Adrenal gland (tissue), 12 donors: Measurements from ENCODE around the gene TMPRSS3. TPM values are rescaled to one million over a fixed set of nuclear protein-coding genes. Genes with fewer than 3 reads are reported as not detected.

ENCODE experiments used
- DNase-seq, 7 donors: peaks; one replicate each; pipeline ENCODE4 v3.0.0-alpha.2; 2019 to 2020
- H3K27ac ChIP-seq, 5 donors: fragments of 200-600 bp; sonication (generic) in 4 of 5; 1 replicate in 3 of 5; 2 replicates in 2 of 5; pipeline versions ENCODE4 v1.5.1 to v1.8.0; 2016 to 2020; ENCODE audit warnings: mild to moderate bottlenecking in 1 of 5
- H3K27me3 ChIP-seq: fragments of 200-600 bp; 2 replicates; pipeline ENCODE4 v1.8.0; 2021
- H3K36me3 ChIP-seq, 2 donors: fragments of 200-600 bp; replicated peaks in 1 of 2; 1 replicate in 1 of 2; 2 replicates in 1 of 2; pipeline versions ENCODE4 v1.5.1 to v1.8.0; 2018 to 2022
- H3K4me1 ChIP-seq, 2 donors: fragments of 200-600 bp; replicated peaks in 1 of 2; 1 replicate in 1 of 2; 2 replicates in 1 of 2; pipeline versions ENCODE4 v1.5.1 to v1.8.0; 2018 to 2021
- H3K4me3 ChIP-seq, 4 donors: fragments of 200-600 bp; sonication (generic) in 3 of 4; one replicate each; pipeline ENCODE4 v1.5.1; 2016 to 2018
- H3K9me3 ChIP-seq, 3 donors: fragments of 200-600 bp; sonication (generic) in 1 of 3; replicated peaks in 1 of 3; 1 replicate in 2 of 3; 2 replicates in 1 of 3; pipeline versions ENCODE4 v1.5.1 to v1.8.0; 2016 to 2021
- CTCF ChIP-seq, 6 experiments: fragments of 450-650 bp in 4 of 6; fragments of 200-600 bp in 2 of 6; sonication (generic) in 1 of 6; IDR thresholded peaks; 1 replicate in 5 of 6; 2 replicates in 1 of 6; pipeline versions ENCODE4 v1.5.1 to v1.8.0; 2016 to 2021; ENCODE audit warnings: antibody characterized with exemption in 6 of 6, mild to moderate bottlenecking in 2 of 6, moderate library complexity in 1 of 6
- POLR2A ChIP-seq, 2 donors: fragments of 450-650 bp; IDR thresholded peaks; one replicate each; pipeline ENCODE4 v1.6.1; 2017; ENCODE audit warnings: antibody characterized with exemption in 2 of 2, mild to moderate bottlenecking in 2 of 2, moderate library complexity in 1 of 2
- WGBS, 4 donors: extraction: QIAGEN DNeasy Blood & Tissue Kit in 2 of 4; methylation state at CpG; one replicate each; pipeline versions ENCODE4 v1.1.5 to v1.1.7; 2013 to 2017; 5-methylcytosine and 5-hydroxymethylcytosine counted together
- intact Hi-C, 2 donors: fragments of 100-400 bp; cut with DNase I; formaldehyde crosslinking; loops; one replicate each; pipeline versions ENCODE4 v1.14.1 to v1.15.0; 2022 to 2023
- polyA plus RNA-seq, 3 donors: library from polyadenylated mRNA; stranded (reverse); fragments of 200-250 nt in 2 of 3; fragments of 350-450 nt in 1 of 3; fragmentation: Illumina TruSeq in 1 of 3; extraction: RNeasy Lipid Tissue Mini Kit (QIAGEN cat#74804) in 1 of 3; gene quantifications; one replicate each; pipeline ENCODE4 v1.2.3, GENCODE V29; 2013 to 2014
- total RNA-seq, 9 donors: library from RNA; depleted of rRNA in 4 of 9; stranded (reverse); fragments of >200 nt in 4 of 9; fragments of 120-200 nt in 1 of 9; fragmentation: NEBNext Ultra II Directional in 1 of 9; extraction: Animal tissue kit (Norgen Biotek cat#: 25700) in 1 of 9; gene quantifications; one replicate each; pipeline versions ENCODE4 v1.1.0 to v1.2.4, GENCODE V29; 2013 to 2023
- donor health status: healthy with polysubstance abuse.
- donor health status: Bipolar disorder and iron deficiency.
- donor health status: DM: yes; HTN: yes; CAD: no.
- donor health status: DM: no; HTN: no; CAD: no.
- donor health status: DM: no; HTN: no; CAD: no.
- donor health status: DM: yes; HTN: yes; CAD: no.

TMPRSS3 gene
- total and polyA plus RNA-seq, 12 donors = 0.14 to 2.9 (median 0.38) TPM; not detected in 3

- DNase-seq = no peak
- TF ChIP-seq CTCF (IDR thresholded peaks at IDR 0.05) (no peak), POLR2A (IDR thresholded peaks at IDR 0.05) (no peak)
- no peaks in the 10 kb centered on the region for H3K9me3 ChIP-seq
- H3K27me3 ChIP-seq = peaks cover 11% of the 10 kb centered on the region
- 70 to 94% (median 74%) methylated on average over 4 of the region's 4 CpGs for WGBS, 4 donors
- H3K4me1 ChIP-seq = no peaks in the 10 kb centered on the region
- H3K36me3 ChIP-seq = no peaks in the 10 kb centered on the region
- H3K4me3 ChIP-seq = no peak overlapping the region
- intact Hi-C loops = no loop called here
- no peak overlapping the region for H3K27ac ChIP-seq
Measured at GRCh38 chr21:42425591-42425990, 29.7 kb upstream of the TMPRSS3 start.

GRCh38 chr21:42424914-42425541 is 29.2 kb upstream of the TMPRSS3 start:
- Histone ChIP-seq H3K9me3 (no peaks in the 10 kb centered on the region), H3K27me3 (peaks cover 12% of the 10 kb centered on the region), H3K36me3 (no peaks in the 10 kb centered on the region), H3K27ac (no peak overlapping the region), H3K4me3 (no peak overlapping the region), H3K4me1 (no peaks in the 10 kb centered on the region)
- intact Hi-C loops = no loop called here
- DNase-seq = no peak
- WGBS, 4 donors = 60 to 74% (median 65%) methylated on average over 12 of the region's 12 CpGs
- no peak for TF ChIP-seq POLR2A (IDR thresholded peaks at IDR 0.05)
- TF ChIP-seq CTCF (IDR thresholded peaks at IDR 0.05) = no peak

GRCh38 chr21:42423685-42424084 is 27.8 kb upstream of the TMPRSS3 start:
- WGBS, 4 donors = 50 to 71% (median 63%) methylated on average over 2 of the region's 2 CpGs

GRCh38 chr21:42423197-42423675 is 27.4 kb upstream of the TMPRSS3 start:
- Histone ChIP-seq H3K27me3 (peaks cover 12% of the 10 kb centered on the region), H3K27ac (no peak overlapping the region), H3K36me3 (no peaks in the 10 kb centered on the region), H3K9me3 (no peaks in the 10 kb centered on the region), H3K4me1 (no peaks in the 10 kb centered on the region), H3K4me3 (no peak overlapping the region)
- WGBS, 4 donors = 68 to 83% (median 73%) methylated on average over 10 of the region's 10 CpGs
- TF ChIP-seq POLR2A (IDR thresholded peaks at IDR 0.05) = no peak
- no peak for TF ChIP-seq CTCF (IDR thresholded peaks at IDR 0.05)
- DNase-seq = no peak
- intact Hi-C loops = no loop called here

More at GRCh38 chr21:42423685-42424084, 27.8 kb upstream of the TMPRSS3 start:
- Histone ChIP-seq H3K27me3 (peaks cover 12% of the 10 kb centered on the region), H3K36me3 (no peaks in the 10 kb centered on the region), H3K9me3 (no peaks in the 10 kb centered on the region), H3K27ac (no peak overlapping the region), H3K4me1 (no peaks in the 10 kb centered on the region), H3K4me3 (no peak overlapping the region)
- no peak for DNase-seq
- intact Hi-C loops = no loop called here
- TF ChIP-seq CTCF (IDR thresholded peaks at IDR 0.05) = no peak
- TF ChIP-seq POLR2A (IDR thresholded peaks at IDR 0.05) = no peak
